SK-N-SH treated with all-trans-retinoic acid at 6 μM for 48 hours (cell line): ENCODE results near the gene HES3.

Source experiments
- ATAC-seq: fragments of 200-7000 bp; cut with Tn5 transposase; 3 replicates; pipeline ENCODE4 v1.9.1; 2020; ENCODE audit warnings: mild to moderate bottlenecking, moderate library complexity
- ARNTL ChIP-seq: fragments of 450-650 bp; formaldehyde crosslinking; IDR thresholded peaks from 2 replicates; pipeline ENCODE4 v1.5.0; 2020; ENCODE audit warnings: low read depth, mild to moderate bottlenecking, moderate library complexity, borderline replicate concordance
- BACH2 ChIP-seq: fragments of 250-450 bp; sonication (Bioruptor Pico); IDR thresholded peaks from 2 replicates; pipeline ENCODE4 v1.9.0; 2021; ENCODE audit warnings: mild to moderate bottlenecking, borderline replicate concordance
- CSDC2 ChIP-seq: fragments of 250-450 bp; sonication (Bioruptor Pico); IDR thresholded peaks from 2 replicates; pipeline ENCODE4 v1.5.0; 2020; ENCODE audit warnings: mild to moderate bottlenecking, moderate library complexity
- ESRRG ChIP-seq: fragments of 250-450 bp; sonication (Bioruptor Pico); IDR thresholded peaks from 2 replicates; pipeline ENCODE4 v1.6.1; 2021; ENCODE audit warnings: mild to moderate bottlenecking
- GLIS3 ChIP-seq: fragments of 250-450 bp; sonication (Bioruptor Pico); IDR thresholded peaks from 2 replicates; pipeline ENCODE4 v1.5.0; 2020; ENCODE audit warnings: mild to moderate bottlenecking, moderate library complexity
- ISL1 ChIP-seq: fragments of 250-450 bp; sonication (Bioruptor Pico); IDR thresholded peaks from 2 replicates; pipeline ENCODE4 v2.1.2; 2022; ENCODE audit warnings: mild to moderate bottlenecking, moderate library complexity
- OSR1 ChIP-seq: fragments of 250-450 bp; sonication (Bioruptor Pico); IDR thresholded peaks from 2 replicates; pipeline ENCODE4 v1.8.0; 2022; ENCODE audit warnings: moderate library complexity, mild to moderate bottlenecking, inconsistent platforms
- RARB ChIP-seq: fragments of 250-450 bp; sonication (Bioruptor Pico); IDR thresholded peaks from 2 replicates; pipeline ENCODE4 v1.8.0; 2021; ENCODE audit warnings: mild to moderate bottlenecking, moderate library complexity
- SNAI2 ChIP-seq: fragments of 250-450 bp; sonication (Bioruptor Pico); IDR thresholded peaks from 2 replicates; pipeline ENCODE4 v1.5.0; 2020; ENCODE audit warnings: mild to moderate bottlenecking, moderate library complexity
- TCF4 ChIP-seq: fragments of 250-450 bp; sonication (Bioruptor Pico); IDR thresholded peaks from 2 replicates; pipeline ENCODE4 v1.8.0; 2021; ENCODE audit warnings: mild to moderate bottlenecking, moderate library complexity, borderline replicate concordance
- TOX ChIP-seq: fragments of 250-450 bp; sonication (Bioruptor Pico); IDR thresholded peaks from 2 replicates; pipeline ENCODE4 v1.8.0; 2021; ENCODE audit warnings: mild to moderate bottlenecking, moderate library complexity, borderline replicate concordance
- ZC3H10 ChIP-seq: fragments of 250-450 bp; sonication (Bioruptor Pico); IDR thresholded peaks from 2 replicates; pipeline ENCODE4 v1.5.1; 2021; ENCODE audit warnings: mild to moderate bottlenecking, moderate library complexity
- ZFP3 ChIP-seq: fragments of 250-450 bp; sonication (Bioruptor Pico); IDR thresholded peaks from 2 replicates; pipeline ENCODE4 v1.5.0; 2020; ENCODE audit warnings: mild to moderate bottlenecking, moderate library complexity
- ZFP30 ChIP-seq: fragments of 450-650 bp; formaldehyde crosslinking; IDR thresholded peaks from 2 replicates; pipeline ENCODE4 v1.5.0; 2022; ENCODE audit warnings: mild to moderate bottlenecking, moderate library complexity
- ZNF565 ChIP-seq: fragments of 450-650 bp; formaldehyde crosslinking; conservative IDR thresholded peaks from 2 replicates; pipeline ENCODE4 v1.5.0; 2020; ENCODE audit warnings: low read depth, mild to moderate bottlenecking, moderate library complexity
- ZNF70 ChIP-seq: fragments of 450-650 bp; formaldehyde crosslinking; IDR thresholded peaks from 2 replicates; pipeline ENCODE4 v1.5.0; 2020; ENCODE audit warnings: mild to moderate bottlenecking, moderate library complexity
- ZNF8 ChIP-seq: fragments of 450-650 bp; formaldehyde crosslinking; IDR thresholded peaks from 2 replicates; pipeline ENCODE4 v1.5.0; 2020; ENCODE audit warnings: mild to moderate bottlenecking, moderate library complexity
- TF ChIP-seq, protein P1 (sequence below): fragments of 250-450 bp; sonication (Bioruptor Pico); IDR thresholded peaks from 2 replicates; pipeline ENCODE4 v1.8.0; 2020; ENCODE audit warnings: mild to moderate bottlenecking, moderate library complexity, borderline replicate concordance
- TF ChIP-seq, protein P2 (sequence below): fragments of 250-450 bp; sonication (Bioruptor Pico); IDR thresholded peaks from 2 replicates; pipeline ENCODE4 v1.5.1; 2020; ENCODE audit warnings: low read depth, mild to moderate bottlenecking, moderate library complexity
- TF ChIP-seq, protein P3 (sequence below): fragments of 250-450 bp; sonication (Bioruptor Pico); IDR thresholded peaks from 2 replicates; pipeline ENCODE4 v1.5.1; 2021; ENCODE audit warnings: mild to moderate bottlenecking, moderate library complexity
- TF ChIP-seq, protein P4 (sequence below): fragments of 250-450 bp; sonication (Bioruptor Pico); IDR thresholded peaks from 2 replicates; pipeline ENCODE4 v1.5.0; 2020; ENCODE audit warnings: mild to moderate bottlenecking, moderate library complexity
- TF ChIP-seq, protein P5 (sequence below): fragments of 250-450 bp; sonication (Bioruptor Pico); IDR thresholded peaks from 2 replicates; pipeline ENCODE4 v1.8.0; 2021; ENCODE audit warnings: low read depth, mild to moderate bottlenecking, moderate library complexity, borderline replicate concordance

The HES3 gene

DNA sequence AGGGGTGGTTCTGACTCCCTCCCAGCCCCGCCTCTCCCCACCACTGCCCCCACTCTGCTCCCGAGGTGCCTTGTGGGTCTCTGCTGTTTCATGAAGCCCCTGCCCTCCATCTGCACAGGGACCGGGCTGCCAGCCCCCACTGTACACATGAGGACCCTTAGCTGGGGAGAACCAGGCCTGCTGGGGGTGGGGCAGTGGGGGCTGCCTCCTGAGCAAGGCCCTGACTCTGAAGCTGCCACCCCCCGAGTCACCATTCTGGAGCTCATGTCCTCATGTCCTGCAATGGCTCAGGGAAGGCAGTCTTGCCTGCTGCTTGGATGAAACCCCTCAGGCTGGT, 8.4 kb downstream of the HES3 start (continued):
- TF ChIP-seq, protein P1, sequence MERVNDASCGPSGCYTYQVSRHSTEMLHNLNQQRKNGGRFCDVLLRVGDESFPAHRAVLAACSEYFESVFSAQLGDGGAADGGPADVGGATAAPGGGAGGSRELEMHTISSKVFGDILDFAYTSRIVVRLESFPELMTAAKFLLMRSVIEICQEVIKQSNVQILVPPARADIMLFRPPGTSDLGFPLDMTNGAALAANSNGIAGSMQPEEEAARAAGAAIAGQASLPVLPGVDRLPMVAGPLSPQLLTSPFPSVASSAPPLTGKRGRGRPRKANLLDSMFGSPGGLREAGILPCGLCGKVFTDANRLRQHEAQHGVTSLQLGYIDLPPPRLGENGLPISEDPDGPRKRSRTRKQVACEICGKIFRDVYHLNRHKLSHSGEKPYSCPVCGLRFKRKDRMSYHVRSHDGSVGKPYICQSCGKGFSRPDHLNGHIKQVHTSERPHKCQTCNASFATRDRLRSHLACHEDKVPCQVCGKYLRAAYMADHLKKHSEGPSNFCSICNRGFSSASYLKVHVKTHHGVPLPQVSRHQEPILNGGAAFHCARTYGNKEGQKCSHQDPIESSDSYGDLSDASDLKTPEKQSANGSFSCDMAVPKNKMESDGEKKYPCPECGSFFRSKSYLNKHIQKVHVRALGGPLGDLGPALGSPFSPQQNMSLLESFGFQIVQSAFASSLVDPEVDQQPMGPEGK (CRISPR knock-in tag): no peak
- TF ChIP-seq TCF4: no peak
- TF ChIP-seq, protein P2, sequence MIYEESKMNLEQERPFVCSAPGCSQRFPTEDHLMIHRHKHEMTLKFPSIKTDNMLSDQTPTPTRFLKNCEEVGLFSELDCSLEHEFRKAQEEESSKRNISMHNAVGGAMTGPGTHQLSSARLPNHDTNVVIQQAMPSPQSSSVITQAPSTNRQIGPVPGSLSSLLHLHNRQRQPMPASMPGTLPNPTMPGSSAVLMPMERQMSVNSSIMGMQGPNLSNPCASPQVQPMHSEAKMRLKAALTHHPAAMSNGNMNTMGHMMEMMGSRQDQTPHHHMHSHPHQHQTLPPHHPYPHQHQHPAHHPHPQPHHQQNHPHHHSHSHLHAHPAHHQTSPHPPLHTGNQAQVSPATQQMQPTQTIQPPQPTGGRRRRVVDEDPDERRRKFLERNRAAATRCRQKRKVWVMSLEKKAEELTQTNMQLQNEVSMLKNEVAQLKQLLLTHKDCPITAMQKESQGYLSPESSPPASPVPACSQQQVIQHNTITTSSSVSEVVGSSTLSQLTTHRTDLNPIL (CRISPR knock-in tag): no peak
- TF ChIP-seq ZFP30: no peak
- no peak for TF ChIP-seq SNAI2 (CRISPR knock-in tag)
- TF ChIP-seq ARNTL: no peak
- TF ChIP-seq OSR1 (CRISPR knock-in tag): no peak
- TF ChIP-seq ISL1 (CRISPR knock-in tag): no peak
- no peak for TF ChIP-seq BACH2 (CRISPR knock-in tag)
- no peak for TF ChIP-seq ZC3H10 (CRISPR knock-in tag)

DNA sequence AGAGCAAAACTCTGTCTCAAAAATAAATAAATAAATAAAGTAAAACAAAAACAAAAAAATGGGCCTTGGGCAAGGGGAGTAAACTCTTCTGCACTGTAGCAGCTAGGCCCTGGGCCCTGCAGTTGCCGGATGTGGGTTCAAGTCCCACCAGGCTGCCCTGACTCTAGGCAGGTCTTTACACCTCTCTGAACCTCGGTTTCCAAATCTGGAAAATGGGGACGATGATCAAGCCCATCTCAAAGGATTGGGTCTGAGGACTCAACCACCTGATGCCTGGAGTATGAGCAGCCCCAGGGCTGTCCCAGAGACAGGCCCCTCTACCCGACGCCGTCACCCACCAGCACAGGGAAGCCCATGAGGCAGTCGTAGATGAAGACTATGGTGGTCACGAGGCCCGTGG, 9.4 kb downstream of the HES3 start:
- TF ChIP-seq ZFP30 (no peak), SNAI2 (CRISPR knock-in tag) (no peak), ZFP3 (no peak), RARB (CRISPR knock-in tag) (no peak), CSDC2 (no peak), BACH2 (CRISPR knock-in tag) (no peak), ZNF8 (CRISPR knock-in tag) (no peak), ESRRG (no peak), ARNTL (no peak), TOX (no peak), ISL1 (CRISPR knock-in tag) (no peak)
- TF ChIP-seq, protein P3, sequence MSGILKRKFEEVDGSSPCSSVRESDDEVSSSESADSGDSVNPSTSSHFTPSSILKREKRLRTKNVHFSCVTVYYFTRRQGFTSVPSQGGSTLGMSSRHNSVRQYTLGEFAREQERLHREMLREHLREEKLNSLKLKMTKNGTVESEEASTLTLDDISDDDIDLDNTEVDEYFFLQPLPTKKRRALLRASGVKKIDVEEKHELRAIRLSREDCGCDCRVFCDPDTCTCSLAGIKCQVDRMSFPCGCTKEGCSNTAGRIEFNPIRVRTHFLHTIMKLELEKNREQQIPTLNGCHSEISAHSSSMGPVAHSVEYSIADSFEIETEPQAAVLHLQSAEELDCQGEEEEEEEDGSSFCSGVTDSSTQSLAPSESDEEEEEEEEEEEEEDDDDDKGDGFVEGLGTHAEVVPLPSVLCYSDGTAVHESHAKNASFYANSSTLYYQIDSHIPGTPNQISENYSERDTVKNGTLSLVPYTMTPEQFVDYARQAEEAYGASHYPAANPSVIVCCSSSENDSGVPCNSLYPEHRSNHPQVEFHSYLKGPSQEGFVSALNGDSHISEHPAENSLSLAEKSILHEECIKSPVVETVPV (CRISPR knock-in tag): no peak
- TF ChIP-seq, protein P1 (CRISPR knock-in tag): no peak
- TF ChIP-seq, protein P2 (CRISPR knock-in tag): no peak
- no peak for ATAC-seq

DNA sequence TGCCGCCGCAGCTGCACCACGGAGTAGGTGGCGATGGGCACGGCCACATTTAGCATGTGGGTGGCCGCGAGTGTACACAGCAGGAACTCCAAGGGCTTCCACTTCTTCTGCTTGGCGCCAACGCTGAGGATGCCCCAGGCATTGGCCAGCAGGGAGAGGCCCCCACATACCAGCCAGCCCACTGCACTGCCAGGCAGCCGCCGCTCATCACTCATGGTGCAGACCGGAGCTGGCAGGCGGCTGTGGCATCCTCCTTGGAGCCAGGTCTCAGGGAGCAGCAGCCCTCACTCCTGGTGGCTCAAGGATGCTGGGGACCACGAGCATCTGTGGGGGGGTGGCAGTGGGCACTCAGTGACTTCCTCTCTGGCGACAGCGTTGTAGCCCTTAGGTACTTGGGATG, 10.7 kb downstream of the HES3 start:
- TF ChIP-seq ZNF565 (CRISPR knock-in tag) (no peak), ZNF70 (CRISPR knock-in tag) (no peak), SNAI2 (CRISPR knock-in tag) (no peak), TCF4 (no peak), GLIS3 (CRISPR knock-in tag) (no peak), OSR1 (CRISPR knock-in tag) (no peak), ZNF8 (CRISPR knock-in tag) (no peak), ISL1 (CRISPR knock-in tag) (no peak), TOX (no peak)
- TF ChIP-seq, protein P4, sequence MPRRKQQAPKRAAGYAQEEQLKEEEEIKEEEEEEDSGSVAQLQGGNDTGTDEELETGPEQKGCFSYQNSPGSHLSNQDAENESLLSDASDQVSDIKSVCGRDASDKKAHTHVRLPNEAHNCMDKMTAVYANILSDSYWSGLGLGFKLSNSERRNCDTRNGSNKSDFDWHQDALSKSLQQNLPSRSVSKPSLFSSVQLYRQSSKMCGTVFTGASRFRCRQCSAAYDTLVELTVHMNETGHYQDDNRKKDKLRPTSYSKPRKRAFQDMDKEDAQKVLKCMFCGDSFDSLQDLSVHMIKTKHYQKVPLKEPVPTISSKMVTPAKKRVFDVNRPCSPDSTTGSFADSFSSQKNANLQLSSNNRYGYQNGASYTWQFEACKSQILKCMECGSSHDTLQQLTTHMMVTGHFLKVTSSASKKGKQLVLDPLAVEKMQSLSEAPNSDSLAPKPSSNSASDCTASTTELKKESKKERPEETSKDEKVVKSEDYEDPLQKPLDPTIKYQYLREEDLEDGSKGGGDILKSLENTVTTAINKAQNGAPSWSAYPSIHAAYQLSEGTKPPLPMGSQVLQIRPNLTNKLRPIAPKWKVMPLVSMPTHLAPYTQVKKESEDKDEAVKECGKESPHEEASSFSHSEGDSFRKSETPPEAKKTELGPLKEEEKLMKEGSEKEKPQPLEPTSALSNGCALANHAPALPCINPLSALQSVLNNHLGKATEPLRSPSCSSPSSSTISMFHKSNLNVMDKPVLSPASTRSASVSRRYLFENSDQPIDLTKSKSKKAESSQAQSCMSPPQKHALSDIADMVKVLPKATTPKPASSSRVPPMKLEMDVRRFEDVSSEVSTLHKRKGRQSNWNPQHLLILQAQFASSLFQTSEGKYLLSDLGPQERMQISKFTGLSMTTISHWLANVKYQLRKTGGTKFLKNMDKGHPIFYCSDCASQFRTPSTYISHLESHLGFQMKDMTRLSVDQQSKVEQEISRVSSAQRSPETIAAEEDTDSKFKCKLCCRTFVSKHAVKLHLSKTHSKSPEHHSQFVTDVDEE (CRISPR knock-in tag): no peak
- TF ChIP-seq, protein P5, sequence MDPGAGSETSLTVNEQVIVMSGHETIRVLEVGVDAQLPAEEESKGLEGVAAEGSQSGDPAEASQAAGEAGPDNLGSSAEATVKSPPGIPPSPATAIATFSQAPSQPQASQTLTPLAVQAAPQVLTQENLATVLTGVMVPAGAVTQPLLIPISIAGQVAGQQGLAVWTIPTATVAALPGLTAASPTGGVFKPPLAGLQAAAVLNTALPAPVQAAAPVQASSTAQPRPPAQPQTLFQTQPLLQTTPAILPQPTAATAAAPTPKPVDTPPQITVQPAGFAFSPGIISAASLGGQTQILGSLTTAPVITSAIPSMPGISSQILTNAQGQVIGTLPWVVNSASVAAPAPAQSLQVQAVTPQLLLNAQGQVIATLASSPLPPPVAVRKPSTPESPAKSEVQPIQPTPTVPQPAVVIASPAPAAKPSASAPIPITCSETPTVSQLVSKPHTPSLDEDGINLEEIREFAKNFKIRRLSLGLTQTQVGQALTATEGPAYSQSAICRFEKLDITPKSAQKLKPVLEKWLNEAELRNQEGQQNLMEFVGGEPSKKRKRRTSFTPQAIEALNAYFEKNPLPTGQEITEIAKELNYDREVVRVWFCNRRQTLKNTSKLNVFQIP (CRISPR knock-in tag): no peak
- TF ChIP-seq, protein P2 (CRISPR knock-in tag): no peak
- ATAC-seq: no peak
